BJ (cell line): Measurements from ENCODE around the gene ZMYND10. TPM values are rescaled to one million over a fixed set of nuclear protein-coding genes. Genes with fewer than 3 reads are reported as not detected.

Experiments
- CTCF ChIA-PET: fragments of 350-600 bp; formaldehyde crosslinking; extraction: SDS; loops from one replicate; lab custom pipeline; 2021; ENCODE audit warnings: antibody characterized with exemption, inconsistent platforms; lab: Yijun Ruan, JAX
- POLR2A ChIA-PET: fragments of 300-600 bp; sonication (Branson Sonifier 250); formaldehyde crosslinking; extraction: SDS; loops from one replicate; lab custom pipeline; 2021; ENCODE audit warnings: antibody characterized with exemption; lab: Charles Lee
- DNase-seq: peaks from one replicate; pipeline ENCODE4 v3.0.0-alpha.2; 2011; ENCODE audit warnings: low read depth
- H3K27me3 ChIP-seq: 2 replicates; pipeline ENCODE4 v1.6.0; 2011; ENCODE audit warnings: low read length; ENCODE audit not compliant: control insufficient read depth, insufficient read depth
- H3K36me3 ChIP-seq: 2 replicates; pipeline ENCODE4 v1.5.1; 2011; ENCODE audit warnings: low read length; ENCODE audit not compliant: control insufficient read depth, insufficient read depth
- H3K4me3 ChIP-seq: 2 replicates; pipeline ENCODE4 v1.5.1; 2011; ENCODE audit warnings: low read depth, mild to moderate bottlenecking, control low read depth, low read length
- CTCF ChIP-seq: IDR thresholded peaks from 2 replicates; pipeline ENCODE4 v1.5.1; 2011; ENCODE audit warnings: low read depth, mild to moderate bottlenecking, control low read depth, inconsistent platforms, low read length, moderate library complexity; ENCODE audit not compliant: insufficient read depth
- polyA plus RNA-seq: library from polyadenylated mRNA; depleted of rRNA; stranded (reverse); fragments of >200 nt; gene quantifications from 2 replicates; pipeline ENCODE4 v1.2.3, GENCODE V29; 2011; rRNA removed

The ZMYND10 gene
- polyA plus RNA-seq, 1 experiment: 1.3 TPM

DNA sequence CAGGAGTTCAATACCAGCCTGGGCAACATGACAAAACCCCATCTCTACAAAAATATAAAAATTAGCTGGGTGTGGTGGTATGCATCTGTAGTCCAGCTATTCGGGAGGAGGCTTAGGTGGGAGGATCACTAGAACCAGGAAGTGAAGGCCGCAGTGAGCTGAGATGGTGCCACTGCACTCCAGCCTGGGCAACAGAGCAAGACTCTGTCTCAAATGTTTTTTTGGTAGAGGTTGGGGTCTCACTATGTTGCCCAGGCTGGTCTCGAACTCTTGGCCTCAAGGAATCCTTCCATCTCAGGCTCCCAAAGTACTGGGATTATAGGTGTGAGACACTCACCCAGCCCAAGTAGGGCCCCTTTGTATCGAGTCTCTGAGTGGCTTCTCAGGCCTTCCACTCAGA is 51.4 kb downstream of the ZMYND10 start:
- no peaks in the 10 kb centered on the region for H3K27me3 ChIP-seq
- POLR2A ChIA-PET: no interaction called here
- no peak for TF ChIP-seq CTCF
- DNase-seq: no peak
- peaks cover 13% of the 10 kb centered on the region for H3K36me3 ChIP-seq
- CTCF ChIA-PET: interaction anchor here (0.7 to 1.6 kb wide), 4 partner anchors 30 to 68 kb away, joined by 3 to 5 read pairs (median 4); no protein-coding TSS in a partner anchor
- no peak overlapping the region for H3K4me3 ChIP-seq

- no peak for TF ChIP-seq CTCF
- ChIA-PET POLR2A (no interaction called here), CTCF (interaction anchor here (0.6 to 1.6 kb wide), 7 partner anchors 21 to 67 kb away, joined by 3 to 5 read pairs (median 3); no protein-coding TSS in a partner anchor)
- Histone ChIP-seq H3K4me3 (no peak overlapping the region), H3K27me3 (no peaks in the 10 kb centered on the region), H3K36me3 (peaks cover 21% of the 10 kb centered on the region)
- no peak for DNase-seq
Observed at GRCh38 chr3:50293079-50293801, 52.3 kb downstream of the ZMYND10 start.

DNA sequence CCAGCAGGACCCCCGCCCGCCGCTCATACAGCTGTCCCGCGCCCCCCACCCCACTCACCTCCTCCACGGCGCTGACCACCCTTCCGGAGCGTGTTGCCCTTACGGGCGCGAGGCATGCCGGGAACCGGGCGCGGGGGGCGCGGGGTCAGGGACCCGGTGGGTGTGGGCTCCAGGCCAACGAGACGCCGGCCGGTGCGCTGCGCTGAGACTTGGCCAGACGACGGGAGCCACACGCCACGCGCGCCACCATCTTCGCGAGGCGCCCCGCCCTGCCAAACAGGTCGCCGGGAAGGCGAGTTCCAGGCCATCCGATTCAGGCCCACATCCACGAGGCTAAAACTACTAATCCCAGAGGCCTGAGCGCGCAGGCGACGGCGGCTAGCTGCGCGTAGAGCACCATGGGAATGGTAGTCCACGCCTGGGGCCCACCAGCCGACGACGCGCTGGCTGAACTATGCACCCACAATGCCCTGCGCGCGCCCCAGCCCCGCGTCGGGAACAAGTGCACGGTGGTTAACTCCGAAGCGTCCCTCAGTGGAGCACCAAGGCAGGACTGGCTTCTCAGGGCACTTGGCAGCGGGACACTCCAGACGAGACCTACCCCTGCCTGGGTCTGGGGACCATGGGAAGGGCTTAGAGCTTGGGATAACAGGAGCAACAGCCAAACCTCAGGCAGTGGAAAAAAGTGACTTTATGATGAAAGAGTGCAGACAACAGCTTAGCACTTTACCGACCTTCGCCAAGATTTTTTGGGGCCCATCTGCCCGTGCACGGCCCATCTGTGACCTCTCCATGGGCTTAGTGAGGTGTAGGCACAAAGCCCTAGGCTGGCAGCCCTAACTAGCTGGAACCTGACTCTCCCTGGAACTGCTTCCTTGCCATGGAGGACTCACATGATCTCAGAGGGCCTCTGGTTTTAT is 53.1 kb downstream of the ZMYND10 start, which contains the start of gene IFRD2:
Gene IFRD2, minus strand, starts transcription at position 271 of the 920 bp plus-strand sequence. Its CDS starts 155 bp downstream, at position 116.
- POLR2A ChIA-PET: interaction anchor here (0.5 to 0.8 kb wide), 3 partner anchors 29 to 57 kb away, joined by 3 to 6 read pairs (median 5); no protein-coding TSS in a partner anchor
- H3K36me3 ChIP-seq: peaks cover 25% of the 10 kb centered on the region
- CTCF ChIA-PET: interaction anchor here (0.6 to 1.5 kb wide), 13 partner anchors 10 to 167 kb away, joined by 3 to 5 read pairs (median 4); partner anchors contain the start of gene SEMA3B
- H3K4me3 ChIP-seq: peak within 1 kb of the TSS; percentile 88
- DNase-seq: peak; percentile 90
- TF ChIP-seq CTCF: no peak
- no peaks in the 10 kb centered on the region for H3K27me3 ChIP-seq

Other genes starting within 250 kb of the ZMYND10 start
- 7.4 and 11.4 TPM in 2 replicates for gene SEMA3F, start 190.4 kb downstream of the ZMYND10 start, polyA plus RNA-seq
- gene GNAT1, start 154.1 kb downstream of the ZMYND10 start, polyA plus RNA-seq: not detected in 2 replicates
- gene SLC38A3, start 140.5 kb downstream of the ZMYND10 start, polyA plus RNA-seq: 0.17 and 0.22 TPM in 2 replicates
- gene GNAI2, start 109.5 kb downstream of the ZMYND10 start, polyA plus RNA-seq: 574 and 887 TPM in 2 replicates
- gene SEMA3B, start 76.6 kb downstream of the ZMYND10 start, polyA plus RNA-seq: 32.7 and 59.0 TPM in 2 replicates
- not detected in 2 replicates for gene LSMEM2, start 66.6 kb downstream of the ZMYND10 start, polyA plus RNA-seq
- 22.0 and 56.7 TPM in 2 replicates for gene IFRD2, start 53.3 kb downstream of the ZMYND10 start, polyA plus RNA-seq
- 7.1 and 8.5 TPM in 2 replicates for gene HYAL3, start 46.3 kb downstream of the ZMYND10 start, polyA plus RNA-seq
- gene NAA80, start 46.3 kb downstream of the ZMYND10 start, polyA plus RNA-seq: 3.6 and 5.8 TPM in 2 replicates
- 0.10 and 0.12 TPM in 2 replicates for gene HYAL1, start 42.2 kb downstream of the ZMYND10 start, polyA plus RNA-seq
- gene HYAL2, start 23.0 kb downstream of the ZMYND10 start, polyA plus RNA-seq: 40.4 and 63.2 TPM in 2 replicates
- gene TUSC2, start 17.5 kb downstream of the ZMYND10 start, polyA plus RNA-seq: 33.8 and 38.9 TPM in 2 replicates
- 55.2 and 80.2 TPM in 2 replicates for gene RASSF1, start 4.9 kb downstream of the ZMYND10 start, polyA plus RNA-seq
- gene NPRL2, start 5.0 kb upstream of the ZMYND10 start, polyA plus RNA-seq: 31.4 and 45.0 TPM in 2 replicates
- 22.3 and 39.3 TPM in 2 replicates for gene CYB561D2, start 5.1 kb upstream of the ZMYND10 start, polyA plus RNA-seq
- gene TMEM115, start 13.8 kb upstream of the ZMYND10 start, polyA plus RNA-seq: 47.0 and 75.4 TPM in 2 replicates
- 0.04 and 0.11 TPM in 2 replicates for gene CACNA2D2, start 157.9 kb upstream of the ZMYND10 start, polyA plus RNA-seq
- gene C3orf18, start 222.0 kb upstream of the ZMYND10 start, polyA plus RNA-seq: 16.8 and 30.4 TPM in 2 replicates
- 14.4 and 21.3 TPM in 2 replicates for gene HEMK1, start 223.8 kb upstream of the ZMYND10 start, polyA plus RNA-seq